ENCODE data around the gene PBX4. TPM values are rescaled to one million over a fixed set of nuclear protein-coding genes. Genes with fewer than 3 reads are reported as not detected.

The PBX4 gene
- total and polyA plus RNA-seq, 10 of the 15 experiments (the other 5 are each of a cell fraction or from before 2014, with no cell fraction given), result 0.18 to 17.3 (median 4.2) TPM

GRCh38 chr19:19581391-19581790 is 37.1 kb downstream of the PBX4 start (continued):
- TF ChIP-seq CTCF (IDR thresholded peaks at IDR 0.05 in 2 of 3, conservative IDR thresholded peaks at IDR 0.05 in 1 of 3; ENCODE audit: control insufficient read depth in 2 of 3, extremely low read depth in 1 of 3, insufficient read depth in 1 of 3, low read depth in 3 of 3, low read length in 3 of 3), result no peak

- Histone ChIP-seq H4K20me1 (ENCODE audit: control insufficient read depth, insufficient read depth) (no peaks in the 10 kb centered on the region), H3K36me3 (ENCODE audit: control insufficient read depth in 2 of 2, insufficient read depth in 2 of 2, low read length in 1 of 2) (no peaks in the 10 kb centered on the region; a peak in 1 of 4 replicates), H3K27me3 (replicated peaks in 1 of 2; ENCODE audit: control insufficient read depth in 2 of 2, insufficient read depth in 2 of 2, low read length in 1 of 2) (no peaks in the 10 kb centered on the region), H3K4me1 (ENCODE audit: control insufficient read depth, insufficient read depth, low read length) (no peaks in the 10 kb centered on the region), H3K4me3 (no peak overlapping the region), H3K79me2 (ENCODE audit: control insufficient read depth, insufficient read depth, low read length) (no peaks in the 10 kb centered on the region), H3K9me3 (replicated peaks; ENCODE audit: control insufficient read depth, insufficient read depth, low read length) (no peaks in the 10 kb centered on the region), H3K9ac (ENCODE audit: control insufficient read depth, insufficient read depth, low read length) (no peak overlapping the region), H3K4me2 (ENCODE audit: control insufficient read depth, insufficient read depth) (no peak overlapping the region), H2AFZ (ENCODE audit: control insufficient read depth, low read depth, low read length) (no peak overlapping the region), H3K27ac (ENCODE audit: control insufficient read depth, insufficient read depth) (no peak overlapping the region)
- ChIA-PET RAD21 (ENCODE audit: unreplicated experiment) (interaction anchor here (0.6 kb wide), 1 partner anchor 60 kb away, joined by 3 read pairs; no protein-coding TSS in a partner anchor), POLR2A (no interaction called here), CTCF (interaction anchor here (0.8 to 1.1 kb wide), 3 partner anchors 11 to 48 kb away, joined by 3 to 6 read pairs (median 3); no protein-coding TSS in a partner anchor), SMC1A (ENCODE audit: uncharacterized antibody, unreplicated experiment) (interaction anchor here (0.9 kb wide), 1 partner anchor 11 kb away, joined by 3 read pairs; no protein-coding TSS in a partner anchor)
- FAIRE-seq, result no peak
- 95% methylated on average over 4 of the region's 4 CpGs for WGBS (ENCODE audit: insufficient coverage, insufficient replicate concordance, low lambda C conversion rate, missing lambda C conversion rate)
- intact Hi-C loops (cut with micrococcal nuclease; ENCODE audit: unreplicated experiment), result no loop called here
- ATAC-seq, result no peak
- no peak for TF ChIP-seq ZBTB11 (CRISPR knock-in tag; IDR thresholded peaks at IDR 0.05)
- no peak for TF ChIP-seq EP300 (IDR thresholded peaks at IDR 0.05; ENCODE audit: borderline replicate concordance in 1 of 2, control insufficient read depth in 1 of 2, low read depth in 2 of 2, low read length in 2 of 2)
- no peak for TF ChIP-seq CEBPZ (IDR thresholded peaks at IDR 0.05; ENCODE audit: low read depth, low read length)
- no peak for TF ChIP-seq STAT1 (conservative IDR thresholded peaks at IDR 0.05)
- no peak for TF ChIP-seq KAT2A (conservative IDR thresholded peaks at IDR 0.05; ENCODE audit: control insufficient read depth, low read depth, low read length)
- no peak for TF ChIP-seq MTA3 (IDR thresholded peaks at IDR 0.05; ENCODE audit: borderline replicate concordance, low read length)
- TF ChIP-seq GABPA (IDR thresholded peaks at IDR 0.05; ENCODE audit: low read depth), result no peak
- TF ChIP-seq TCF12 (IDR thresholded peaks at IDR 0.05; ENCODE audit: low read depth, low read length), result no peak
- no peak for TF ChIP-seq MTA2 (IDR thresholded peaks at IDR 0.05; ENCODE audit: low read depth)
- no peak for TF ChIP-seq POU2F2 (IDR thresholded peaks at IDR 0.05; ENCODE audit: borderline replicate concordance, low read depth, low read length)
- no peak for DNase-seq (ENCODE audit: low read depth, low spot score)
- in situ Hi-C loops (cut with MboI), result no loop called here
- BruUV-seq (replicated peaks), result no TSS peak
Observed at GRCh38 chr19:19580418-19580817, 38.1 kb downstream of the PBX4 start.
